Breast epithelium (tissue), 3 donors: ENCODE measurements around the gene RNU6-7.

ENCODE experiments used
- POLR2A ChIP-seq: fragments of 450-650 bp; IDR thresholded peaks from one replicate; pipeline ENCODE4 v1.6.1; 2016; ENCODE audit warnings: antibody characterized with exemption, mild to moderate bottlenecking, moderate library complexity
- POLR2AphosphoS5 ChIP-seq, 3 donors: sonication (generic); formaldehyde crosslinking; IDR thresholded peaks; one replicate each; pipeline ENCODE4 v1.6.1; 2017; ENCODE audit warnings: antibody characterized with exemption in 3 of 3
- TF ChIP-seq, protein P1 (sequence below), 3 donors: fragments of 450-650 bp; IDR thresholded peaks; one replicate each; pipeline ENCODE4 v1.5.1; 2016 to 2017; ENCODE audit warnings: antibody characterized with exemption in 3 of 3, mild to moderate bottlenecking in 3 of 3, moderate library complexity in 3 of 3

DNA sequence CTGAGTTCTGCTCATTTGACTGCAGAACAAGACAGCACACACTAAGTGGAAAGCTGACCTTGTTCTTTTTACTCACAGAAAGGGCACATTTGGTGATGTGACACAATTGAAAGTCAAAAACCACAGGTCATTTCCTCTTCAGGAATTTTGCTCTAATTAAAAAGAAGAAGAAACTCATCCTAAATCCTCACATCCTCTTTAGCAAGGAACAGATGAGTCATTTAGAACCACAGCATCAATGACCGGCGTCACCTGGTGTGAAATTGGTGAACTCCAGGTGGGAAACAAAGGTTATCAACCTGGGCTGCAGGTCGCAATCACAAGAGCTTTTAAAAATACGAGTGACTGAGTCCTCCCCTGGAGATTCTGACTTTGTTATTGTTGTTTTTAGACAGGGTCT is 4.1 kb downstream of the RNU6-7 start:
- TF ChIP-seq, protein P1, sequence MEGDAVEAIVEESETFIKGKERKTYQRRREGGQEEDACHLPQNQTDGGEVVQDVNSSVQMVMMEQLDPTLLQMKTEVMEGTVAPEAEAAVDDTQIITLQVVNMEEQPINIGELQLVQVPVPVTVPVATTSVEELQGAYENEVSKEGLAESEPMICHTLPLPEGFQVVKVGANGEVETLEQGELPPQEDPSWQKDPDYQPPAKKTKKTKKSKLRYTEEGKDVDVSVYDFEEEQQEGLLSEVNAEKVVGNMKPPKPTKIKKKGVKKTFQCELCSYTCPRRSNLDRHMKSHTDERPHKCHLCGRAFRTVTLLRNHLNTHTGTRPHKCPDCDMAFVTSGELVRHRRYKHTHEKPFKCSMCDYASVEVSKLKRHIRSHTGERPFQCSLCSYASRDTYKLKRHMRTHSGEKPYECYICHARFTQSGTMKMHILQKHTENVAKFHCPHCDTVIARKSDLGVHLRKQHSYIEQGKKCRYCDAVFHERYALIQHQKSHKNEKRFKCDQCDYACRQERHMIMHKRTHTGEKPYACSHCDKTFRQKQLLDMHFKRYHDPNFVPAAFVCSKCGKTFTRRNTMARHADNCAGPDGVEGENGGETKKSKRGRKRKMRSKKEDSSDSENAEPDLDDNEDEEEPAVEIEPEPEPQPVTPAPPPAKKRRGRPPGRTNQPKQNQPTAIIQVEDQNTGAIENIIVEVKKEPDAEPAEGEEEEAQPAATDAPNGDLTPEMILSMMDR (IDR thresholded peaks at IDR 0.05): no peak
- TF ChIP-seq POLR2A (no peak), POLR2AphosphoS5 (IDR thresholded peaks at IDR 0.05) (no peak)
